HG03571 (cell line): ENCODE data around the gene TUBE1.
"Not testable (repeated sequence)": the region's sequence is repeated elsewhere in the genome, so short reads cannot be mapped to it uniquely, and the experiment has no call there.

Experiments
- ATAC-seq: cut with Tn5 transposase; IDR thresholded peaks from one replicate; pipeline ENCODE4 v1.9.1; 2021; ENCODE audit not compliant: unreplicated experiment

TUBE1 gene

GRCh38 chr6:112065426-112065986, 21.8 kb downstream of the TUBE1 start:
- ATAC-seq, result no peak

GRCh38 chr6:112062966-112063365, 24.3 kb downstream of the TUBE1 start:
- no peak for ATAC-seq

DNA sequence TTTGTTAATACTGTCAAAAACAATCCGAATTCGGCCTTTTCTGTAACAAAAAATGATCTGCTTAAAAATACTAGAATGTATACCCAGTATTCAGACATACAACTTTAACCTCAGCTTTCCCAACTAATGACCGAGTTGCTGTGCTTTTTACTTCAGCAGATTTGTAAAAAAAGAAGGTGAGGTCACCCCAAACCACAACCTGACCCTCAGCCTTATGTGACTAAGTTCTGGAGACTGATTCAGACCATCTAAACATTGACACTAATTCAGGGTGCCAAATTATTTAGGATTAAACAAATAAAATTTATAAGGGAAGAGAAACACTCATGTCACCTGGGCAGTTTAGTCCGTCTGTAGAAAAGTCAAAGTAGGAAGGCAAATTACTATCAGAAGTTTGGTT, 25.7 kb downstream of the TUBE1 start:
- no peak for ATAC-seq

DNA sequence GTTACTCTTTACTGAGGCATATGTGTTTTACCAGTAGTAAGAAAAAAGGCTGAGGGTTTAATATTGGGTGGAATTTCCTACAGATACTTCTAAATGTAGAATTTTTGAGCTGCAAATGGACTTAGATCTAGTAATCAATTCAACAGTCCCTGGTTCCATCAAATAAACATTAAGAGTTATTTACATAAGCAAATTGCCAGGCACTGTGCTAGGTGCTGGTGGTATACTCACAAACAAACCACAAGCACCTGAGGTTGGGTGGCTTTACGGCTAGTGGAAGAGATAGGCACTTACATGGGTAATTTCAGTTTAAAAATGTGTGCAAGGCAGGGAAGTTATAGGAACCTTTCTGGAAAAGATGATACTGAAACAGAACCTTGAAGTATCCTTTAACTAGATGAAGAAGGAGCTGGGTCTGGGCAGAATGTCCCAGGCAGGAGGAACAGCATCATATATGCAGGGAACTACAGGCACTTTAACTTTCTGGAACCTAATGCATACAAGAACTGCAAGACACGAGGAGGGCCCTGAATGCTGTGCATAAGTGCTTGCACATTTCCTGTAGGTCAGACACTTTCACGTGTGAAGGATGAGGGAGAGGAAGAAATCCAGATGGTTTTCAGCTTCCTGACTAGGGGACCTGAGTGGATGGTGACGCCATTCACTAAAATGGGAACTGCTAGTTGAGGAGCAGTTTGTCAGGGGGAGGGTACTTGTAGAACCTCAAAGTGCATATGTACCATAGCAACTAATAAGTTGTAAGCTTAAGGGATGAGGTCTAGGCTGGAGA, 28.8 kb downstream of the TUBE1 start:
- ATAC-seq, result no peak

GRCh38 chr6:112054555-112055190, 32.6 kb downstream of the TUBE1 start:
- no peak for ATAC-seq

DNA sequence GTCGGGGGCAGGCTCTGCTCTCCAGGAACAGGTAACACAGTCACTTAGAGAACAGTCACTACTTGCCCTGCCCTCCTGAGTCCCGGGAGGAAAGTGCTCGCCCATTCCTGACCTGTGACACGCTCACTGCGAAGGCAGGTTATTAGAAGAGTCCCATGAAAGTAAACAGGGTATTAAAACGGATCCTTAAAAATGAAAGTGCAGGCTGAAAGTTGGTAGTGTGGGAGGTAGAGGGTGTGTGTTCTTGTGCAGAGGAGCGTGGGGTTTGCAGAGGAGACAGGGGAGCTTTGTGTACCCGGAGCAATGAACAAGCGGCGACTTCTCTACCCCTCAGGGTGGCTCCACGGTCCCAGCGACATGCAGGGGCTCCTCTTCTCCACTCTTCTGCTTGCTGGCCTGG, 33.3 kb downstream of the TUBE1 start, which contains the start of gene CCN6:
TSS of gene CCN6 (plus strand) at position 104 of the 400 bp plus-strand sequence. CDS start at position 358, 254 bp downstream.
- no peak for ATAC-seq

GRCh38 chr6:112051251-112051740, 36.0 kb downstream of the TUBE1 start:
- ATAC-seq, result not testable (repeated sequence)

DNA sequence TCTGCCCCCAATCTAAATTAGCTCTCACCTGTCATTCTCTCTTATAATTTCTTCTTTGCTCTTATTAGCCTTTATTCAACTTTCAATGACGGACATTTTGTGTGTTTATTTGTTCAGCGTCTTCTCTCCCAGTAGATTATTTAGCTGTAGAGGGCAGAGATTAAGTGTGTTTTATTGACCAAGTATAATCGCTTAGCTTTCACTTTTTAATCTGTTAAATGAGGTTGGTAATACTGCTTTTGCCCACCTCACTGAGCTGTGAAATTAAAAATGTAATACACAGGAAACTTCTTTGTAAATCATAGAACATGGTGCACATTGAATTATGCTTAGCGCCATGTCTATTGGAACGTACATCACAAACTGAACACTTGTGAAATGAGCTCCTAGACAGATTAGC, 36.9 kb downstream of the TUBE1 start:
- ATAC-seq, result no peak

- no peak for ATAC-seq
Observed at GRCh38 chr6:112049996-112050395, 37.3 kb downstream of the TUBE1 start.

DNA sequence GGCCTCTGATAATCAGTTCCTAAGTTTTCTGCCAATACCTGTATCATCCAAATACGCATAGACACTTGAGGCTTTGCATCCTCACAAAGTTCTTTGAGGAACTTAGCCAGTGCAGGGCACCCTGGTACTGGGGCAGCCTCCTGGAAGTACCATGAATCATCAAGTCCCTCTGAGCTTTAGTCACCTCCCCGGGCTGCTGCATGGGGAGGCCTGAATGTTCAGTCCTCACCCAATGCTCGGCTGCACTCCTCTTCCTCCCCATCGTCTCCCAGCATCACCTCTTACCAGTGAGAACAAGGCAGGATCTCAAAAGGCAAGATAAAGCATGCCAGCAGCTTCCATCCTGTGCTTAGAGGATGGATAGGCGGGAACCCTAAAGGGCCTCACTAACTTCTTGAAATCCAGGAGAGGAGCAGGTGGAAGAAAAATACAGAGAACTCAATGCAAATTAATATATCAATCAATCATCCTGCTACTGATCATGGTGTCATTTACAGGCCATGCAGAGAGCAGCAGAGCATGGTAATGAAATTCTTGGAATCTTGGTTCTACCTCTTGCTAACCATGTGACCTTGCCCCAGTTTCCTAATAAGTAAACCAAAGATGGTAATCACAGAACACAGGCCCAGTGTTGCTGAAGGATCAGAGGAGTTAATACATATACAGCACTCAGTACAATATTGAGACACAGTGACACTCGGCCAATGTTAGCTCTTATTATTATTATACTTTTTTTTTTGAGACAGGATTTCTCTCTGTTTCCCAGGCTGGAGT, 38.1 kb downstream of the TUBE1 start:
- no peak for ATAC-seq

DNA sequence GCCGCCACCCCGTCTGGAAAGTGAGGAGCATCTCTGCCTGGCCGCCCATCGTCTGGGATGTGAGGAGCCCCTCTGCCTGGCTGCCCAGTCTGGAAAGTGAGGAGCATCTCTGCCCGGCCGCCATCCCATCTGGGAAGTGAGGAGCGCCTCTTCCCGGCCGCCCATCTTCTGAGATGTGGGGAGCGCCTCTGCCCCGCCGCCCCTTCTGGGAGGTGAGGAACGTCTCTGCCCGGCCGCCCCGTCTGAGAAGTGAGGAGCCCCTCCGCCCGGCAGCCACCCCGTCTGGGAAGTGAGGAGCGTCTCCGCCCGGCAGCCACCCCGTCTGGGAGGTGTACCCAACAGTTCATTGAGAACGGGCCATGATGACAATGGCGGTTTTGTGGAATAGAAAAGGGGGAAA, 39.8 kb downstream of the TUBE1 start:
- not testable (repeated sequence) for ATAC-seq

- no peak for ATAC-seq
Observed at GRCh38 chr6:112044856-112045255, 42.4 kb downstream of the TUBE1 start.

- no peak for ATAC-seq
Observed at GRCh38 chr6:112044196-112044595, 43.1 kb downstream of the TUBE1 start.

DNA sequence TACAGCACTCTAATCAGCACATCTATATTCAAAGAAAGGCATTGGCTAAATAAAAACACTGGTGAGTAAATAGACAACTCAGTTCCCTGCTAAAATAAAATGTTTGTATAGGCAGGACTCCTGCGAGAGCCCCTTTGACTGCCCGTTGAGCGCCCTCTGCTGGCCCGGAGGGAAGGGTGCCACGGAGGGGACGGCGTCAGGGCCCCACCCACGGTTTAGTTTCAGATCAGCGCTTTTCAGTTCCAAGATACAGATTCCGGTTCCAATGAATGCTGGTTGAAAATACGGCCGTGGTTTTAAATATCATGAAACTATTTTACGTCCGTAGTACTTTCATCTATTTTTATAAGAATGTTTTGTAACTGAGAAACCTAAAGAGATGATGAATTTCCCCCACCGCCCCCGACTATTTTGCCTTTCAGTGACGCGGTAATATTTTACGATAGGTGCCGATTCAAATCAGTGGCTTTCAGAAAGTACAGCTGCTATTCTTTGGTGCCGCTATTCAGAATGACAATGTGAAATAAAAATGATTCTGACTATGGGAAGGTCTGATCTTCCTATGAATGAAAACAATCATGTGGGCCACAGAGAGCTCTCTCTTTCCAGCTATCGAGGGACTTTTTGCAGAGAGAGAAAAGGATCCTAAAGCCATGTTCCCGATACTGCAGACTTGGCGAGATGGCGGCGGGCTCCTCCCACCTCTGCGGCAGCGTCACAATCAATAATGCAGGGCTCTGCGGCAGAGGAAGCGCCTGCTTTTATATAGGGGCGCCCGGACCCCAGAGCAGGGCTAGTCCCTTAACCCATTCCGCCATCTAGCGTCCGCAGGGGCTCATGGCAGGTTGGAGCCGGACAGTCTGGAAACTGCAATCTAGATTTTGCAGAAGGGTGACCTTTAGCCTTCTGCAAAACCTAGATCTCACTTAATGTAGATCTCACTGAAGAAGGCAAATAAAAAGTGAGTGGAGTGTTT, 44.0 kb downstream of the TUBE1 start:
- ATAC-seq, result peak; percentile 90

DNA sequence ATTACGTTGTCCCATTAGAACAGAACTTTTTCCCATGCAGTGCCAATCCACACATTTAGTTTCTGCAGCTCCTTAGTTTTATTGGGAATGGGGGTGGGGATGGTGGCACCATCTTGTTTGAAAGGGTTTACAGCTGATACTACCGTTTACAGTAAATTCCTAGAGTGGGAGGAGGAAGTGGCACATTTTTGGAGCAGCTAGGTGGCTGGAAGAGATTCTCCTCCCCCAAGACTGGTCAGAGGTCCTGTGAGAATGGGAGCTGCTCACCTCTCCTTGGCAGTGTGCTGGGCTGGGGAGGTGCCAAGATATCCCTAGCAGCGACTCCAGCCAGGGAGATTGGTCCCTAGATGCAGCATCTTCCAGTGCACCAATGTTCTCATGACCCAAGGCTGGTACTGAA, 45.7 kb downstream of the TUBE1 start:
- no peak for ATAC-seq

DNA sequence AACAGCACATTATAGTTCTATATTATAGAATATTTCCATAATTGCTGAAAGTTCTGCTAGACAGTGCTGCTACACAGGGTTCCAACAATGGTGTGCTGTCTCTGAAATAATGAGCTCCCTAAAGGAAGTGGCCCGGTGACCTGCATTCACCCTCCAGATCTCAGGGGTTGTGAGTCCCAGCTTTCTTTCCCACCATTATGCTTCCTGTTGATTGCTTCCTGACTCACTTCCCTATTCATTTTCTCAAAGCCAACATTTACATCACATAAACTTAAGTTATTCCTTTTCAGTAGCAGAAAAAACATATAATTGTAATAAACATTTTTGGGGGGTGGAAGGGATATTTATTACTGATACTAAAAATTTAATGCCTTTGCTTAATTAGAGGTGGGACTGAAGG, 46.3 kb downstream of the TUBE1 start:
- no peak for ATAC-seq

DNA sequence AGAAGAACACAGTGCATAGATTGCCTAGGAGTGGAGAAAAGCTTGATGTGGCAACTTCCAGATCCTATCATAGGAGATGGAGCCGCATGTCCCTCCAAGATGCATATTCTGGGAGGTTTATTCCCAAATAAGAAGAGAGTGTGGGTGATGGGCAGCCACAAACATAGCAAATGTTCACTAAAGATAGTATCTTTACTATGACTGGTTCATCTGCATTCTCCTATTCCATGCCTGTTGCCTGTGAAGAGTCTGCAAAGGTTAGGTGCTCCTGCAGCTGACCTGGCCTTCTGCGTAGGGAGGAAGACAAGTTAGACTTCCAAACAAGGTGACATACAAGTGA, 47.9 kb downstream of the TUBE1 start:
- ATAC-seq, result no peak

- no peak for ATAC-seq
Observed at GRCh38 chr6:112038756-112039430, 48.4 kb downstream of the TUBE1 start.

DNA sequence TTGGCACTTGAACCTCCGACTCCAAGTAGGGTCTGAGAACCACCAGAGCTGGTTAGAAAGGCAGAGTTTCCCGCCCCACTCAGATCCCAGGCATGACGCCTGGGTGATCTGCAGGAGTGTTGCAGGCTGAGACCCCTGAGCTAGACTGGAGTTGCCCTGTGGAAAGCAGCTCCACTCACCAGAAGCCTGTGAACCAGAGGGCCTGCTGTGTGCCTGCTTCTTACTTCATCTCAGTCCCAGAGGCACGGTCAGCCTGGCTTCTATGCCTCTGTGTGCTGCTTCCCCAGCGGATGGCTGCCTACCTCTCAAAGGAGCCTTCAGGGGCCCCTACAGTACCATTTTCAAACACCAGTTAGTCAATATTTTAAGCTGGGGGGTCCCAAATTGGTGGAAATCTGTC, 49.0 kb downstream of the TUBE1 start:
- ATAC-seq, result no peak

DNA sequence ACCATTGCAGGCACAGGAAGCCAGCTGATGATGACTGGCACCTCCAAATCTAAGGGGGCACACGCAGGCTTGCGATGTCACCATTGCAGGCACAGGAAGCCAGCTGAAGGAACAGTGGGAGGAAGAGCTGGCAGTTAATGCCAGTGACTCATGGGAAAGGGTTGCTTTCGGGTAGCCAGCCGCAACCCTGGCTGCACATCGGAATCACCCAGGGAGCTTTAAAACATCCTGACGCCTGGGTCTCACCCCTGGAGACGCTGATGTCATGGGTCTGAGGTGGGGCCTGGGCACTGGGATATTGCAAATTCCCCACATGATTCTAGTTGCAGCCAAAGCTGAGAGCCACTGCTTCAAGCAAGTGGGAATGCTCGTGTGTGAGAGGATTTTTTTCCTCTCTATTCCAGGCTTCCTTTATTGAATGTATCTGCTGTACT, 49.5 kb downstream of the TUBE1 start:
- no peak for ATAC-seq
